Thyroid gland (tissue), 4 donors: Measurements from ENCODE around the gene CAMKMT.

ENCODE experiments used
- POLR2A ChIP-seq, 2 donors: fragments of 450-650 bp; IDR thresholded peaks; one replicate each; pipeline ENCODE4 v1.6.1; 2017; ENCODE audit warnings: antibody characterized with exemption in 2 of 2, mild to moderate bottlenecking in 2 of 2, moderate library complexity in 1 of 2
- TF ChIP-seq, protein P1 (sequence below), 6 experiments: fragments of 200-600 bp in 3 of 6; fragments of 450-650 bp in 3 of 6; sonication (generic) in 3 of 6; IDR thresholded peaks; one replicate each; pipeline ENCODE4 v1.5.1; 2016 to 2019; ENCODE audit warnings: antibody characterized with exemption in 6 of 6, mild to moderate bottlenecking in 2 of 6, inconsistent platforms in 1 of 6, moderate library complexity in 1 of 6

DNA sequence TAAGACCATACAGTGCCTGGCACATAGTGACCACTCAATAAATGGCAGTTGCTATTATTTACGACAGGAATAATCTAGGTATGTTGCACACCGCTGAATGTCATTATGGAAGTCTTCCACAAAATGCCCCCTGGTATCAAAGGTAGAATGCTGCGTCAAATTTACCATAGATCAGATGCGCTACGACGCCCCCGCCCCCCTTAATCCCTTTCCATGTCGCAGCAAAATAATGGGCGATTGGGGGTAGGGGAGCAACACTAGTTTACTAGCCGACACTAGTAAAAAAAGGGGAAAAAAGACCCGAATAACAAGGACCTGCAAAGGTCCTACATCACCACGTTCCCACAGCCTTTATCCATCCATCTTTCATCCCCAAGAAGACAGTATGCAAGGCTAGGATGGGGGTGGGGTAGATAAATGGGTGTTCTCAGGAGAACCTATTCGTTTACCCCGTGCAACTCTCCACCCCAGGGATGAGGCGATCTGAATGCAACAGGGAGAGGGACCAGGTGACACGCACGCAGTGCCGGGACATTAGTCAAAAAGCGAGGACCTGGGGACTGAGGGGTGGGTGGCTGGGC lies 908 bp upstream of the CAMKMT start:
- TF ChIP-seq, protein P1, sequence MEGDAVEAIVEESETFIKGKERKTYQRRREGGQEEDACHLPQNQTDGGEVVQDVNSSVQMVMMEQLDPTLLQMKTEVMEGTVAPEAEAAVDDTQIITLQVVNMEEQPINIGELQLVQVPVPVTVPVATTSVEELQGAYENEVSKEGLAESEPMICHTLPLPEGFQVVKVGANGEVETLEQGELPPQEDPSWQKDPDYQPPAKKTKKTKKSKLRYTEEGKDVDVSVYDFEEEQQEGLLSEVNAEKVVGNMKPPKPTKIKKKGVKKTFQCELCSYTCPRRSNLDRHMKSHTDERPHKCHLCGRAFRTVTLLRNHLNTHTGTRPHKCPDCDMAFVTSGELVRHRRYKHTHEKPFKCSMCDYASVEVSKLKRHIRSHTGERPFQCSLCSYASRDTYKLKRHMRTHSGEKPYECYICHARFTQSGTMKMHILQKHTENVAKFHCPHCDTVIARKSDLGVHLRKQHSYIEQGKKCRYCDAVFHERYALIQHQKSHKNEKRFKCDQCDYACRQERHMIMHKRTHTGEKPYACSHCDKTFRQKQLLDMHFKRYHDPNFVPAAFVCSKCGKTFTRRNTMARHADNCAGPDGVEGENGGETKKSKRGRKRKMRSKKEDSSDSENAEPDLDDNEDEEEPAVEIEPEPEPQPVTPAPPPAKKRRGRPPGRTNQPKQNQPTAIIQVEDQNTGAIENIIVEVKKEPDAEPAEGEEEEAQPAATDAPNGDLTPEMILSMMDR (IDR thresholded peaks at IDR 0.05) = no peak
- no peak for TF ChIP-seq POLR2A (IDR thresholded peaks at IDR 0.05)
